Uterine smooth muscle cell (primary cell): ENCODE data around the gene SLC8A1. TPM values are rescaled to one million over a fixed set of nuclear protein-coding genes. Genes with fewer than 3 reads are reported as not detected.

Experiments
- total RNA-seq: library from RNA; depleted of rRNA; stranded (reverse); fragments of >200 nt; gene quantifications from 2 replicates; pipeline ENCODE4 v1.2.3, GENCODE V29; 2014

Gene SLC8A1
- total RNA-seq: 53.6 and 90.3 TPM in 2 replicates

GRCh38 chr2:40451918-40452605 lies at the start of gene SLC8A1:
TSS of gene SLC8A1 (minus strand) at chr2:40452090.

